Peyer's patch (tissue), 4 donors: ENCODE results near the gene RTN4IP1.

Experiments used
- CTCF ChIP-seq, 6 experiments: fragments of 450-650 bp in 4 of 6; fragments of 200-600 bp in 2 of 6; sonication (generic) in 1 of 6; IDR thresholded peaks; one replicate each; pipeline ENCODE4 v1.5.1; 2017 to 2019; ENCODE audit warnings: antibody characterized with exemption in 6 of 6, mild to moderate bottlenecking in 3 of 6, moderate library complexity in 1 of 6
- POLR2A ChIP-seq, 2 donors: fragments of 450-650 bp; IDR thresholded peaks; one replicate each; pipeline ENCODE4 v1.5.1; 2017; ENCODE audit warnings: antibody characterized with exemption in 2 of 2, mild to moderate bottlenecking in 2 of 2, moderate library complexity in 2 of 2

GRCh38 chr6:106534564-106534982 is 94.7 kb downstream of the RTN4IP1 start:
- TF ChIP-seq CTCF (IDR thresholded peaks at IDR 0.05) (no peak), POLR2A (IDR thresholded peaks at IDR 0.05) (no peak)
